ENCODE data around the gene FAM3C. TPM values are rescaled to one million over a fixed set of nuclear protein-coding genes. Genes with fewer than 3 reads are reported as not detected.

Gene FAM3C
- total and polyA plus RNA-seq, 7 donors: 16.0 to 26.1 (median 17.7) TPM

DNA sequence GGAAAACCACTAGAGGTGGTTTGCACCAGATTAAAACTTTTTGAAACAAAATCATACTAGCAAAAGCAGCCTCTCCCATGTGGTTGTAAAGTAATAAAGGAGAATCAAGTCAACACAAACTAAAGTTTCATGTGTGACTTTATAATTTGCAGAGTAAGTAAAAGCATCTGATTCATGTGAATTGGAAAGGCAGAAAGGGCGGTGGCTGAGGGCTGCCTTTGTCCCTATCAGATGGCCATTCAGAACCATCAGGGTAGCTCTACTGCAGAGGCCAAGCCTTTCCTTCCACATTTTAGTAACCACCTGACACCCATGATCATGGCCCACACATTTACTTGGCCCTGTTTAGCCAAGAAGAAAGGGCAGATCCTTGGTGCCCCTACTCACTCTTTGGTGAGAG lies 51.6 kb downstream of the FAM3C start:
- 90 to 95% (median 91%) methylated on average over 1 of the region's 1 CpG for WGBS, 3 donors
- intact Hi-C loops (cut with DNase I): no loop called here

GRCh38 chr7:121344093-121344492 lies 52.0 kb downstream of the FAM3C start:
- no peak for DNase-seq
- Histone ChIP-seq H3K27me3 (ENCODE audit: insufficient read depth in 3 of 3, low read length in 2 of 3) (no peaks in the 10 kb centered on the region), H3K4me3 (no peak overlapping the region), H3K9me3 (no peaks in the 10 kb centered on the region), H3K27ac (no peak overlapping the region), H3K4me1 (peaks cover 3% of the 10 kb centered on the region), H3K36me3 (ENCODE audit: insufficient read depth in 1 of 2, low read depth in 1 of 2) (peaks cover 0 to 5% of the 10 kb centered on the region in 2 donors)
- intact Hi-C loops (cut with DNase I): no loop called here
- TF ChIP-seq, protein P1, sequence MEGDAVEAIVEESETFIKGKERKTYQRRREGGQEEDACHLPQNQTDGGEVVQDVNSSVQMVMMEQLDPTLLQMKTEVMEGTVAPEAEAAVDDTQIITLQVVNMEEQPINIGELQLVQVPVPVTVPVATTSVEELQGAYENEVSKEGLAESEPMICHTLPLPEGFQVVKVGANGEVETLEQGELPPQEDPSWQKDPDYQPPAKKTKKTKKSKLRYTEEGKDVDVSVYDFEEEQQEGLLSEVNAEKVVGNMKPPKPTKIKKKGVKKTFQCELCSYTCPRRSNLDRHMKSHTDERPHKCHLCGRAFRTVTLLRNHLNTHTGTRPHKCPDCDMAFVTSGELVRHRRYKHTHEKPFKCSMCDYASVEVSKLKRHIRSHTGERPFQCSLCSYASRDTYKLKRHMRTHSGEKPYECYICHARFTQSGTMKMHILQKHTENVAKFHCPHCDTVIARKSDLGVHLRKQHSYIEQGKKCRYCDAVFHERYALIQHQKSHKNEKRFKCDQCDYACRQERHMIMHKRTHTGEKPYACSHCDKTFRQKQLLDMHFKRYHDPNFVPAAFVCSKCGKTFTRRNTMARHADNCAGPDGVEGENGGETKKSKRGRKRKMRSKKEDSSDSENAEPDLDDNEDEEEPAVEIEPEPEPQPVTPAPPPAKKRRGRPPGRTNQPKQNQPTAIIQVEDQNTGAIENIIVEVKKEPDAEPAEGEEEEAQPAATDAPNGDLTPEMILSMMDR (IDR thresholded peaks at IDR 0.05): no peak
- 64 to 81% (median 70%) methylated on average over 2 of the region's 2 CpGs for WGBS, 3 donors
- ATAC-seq: peak in 2 of 4 donors; percentile 17 to 52

More for the DNA sequence above, 51.6 kb downstream of the FAM3C start:
- DNase-seq (no peak), ATAC-seq (no peak)
- Histone ChIP-seq H3K4me3 (no peak overlapping the region), H3K27me3 (ENCODE audit: insufficient read depth in 3 of 3, low read length in 2 of 3) (no peaks in the 10 kb centered on the region), H3K4me1 (peaks cover 3% of the 10 kb centered on the region), H3K36me3 (ENCODE audit: insufficient read depth in 1 of 2, low read depth in 1 of 2) (peaks cover 0 to 5% of the 10 kb centered on the region in 2 donors), H3K27ac (no peak overlapping the region), H3K9me3 (no peaks in the 10 kb centered on the region)
- TF ChIP-seq, protein P1 (IDR thresholded peaks at IDR 0.05): no peak

GRCh38 chr7:121343302-121343701 lies 52.8 kb downstream of the FAM3C start:
- Histone ChIP-seq H3K27ac (no peak overlapping the region), H3K4me3 (no peak overlapping the region), H3K4me1 (peaks cover 3% of the 10 kb centered on the region), H3K27me3 (ENCODE audit: insufficient read depth in 3 of 3, low read length in 2 of 3) (no peaks in the 10 kb centered on the region), H3K36me3 (ENCODE audit: insufficient read depth in 1 of 2, low read depth in 1 of 2) (peaks cover 0 to 5% of the 10 kb centered on the region in 2 donors), H3K9me3 (no peaks in the 10 kb centered on the region)
- TF ChIP-seq, protein P1 (IDR thresholded peaks at IDR 0.05): no peak
- 78 to 83% (median 79%) methylated on average over 3 of the region's 3 CpGs for WGBS, 3 donors
- intact Hi-C loops (cut with DNase I): no loop called here
- ATAC-seq (no peak), DNase-seq (no peak)

- no peak overlapping the region for H3K27ac ChIP-seq
- no peaks in the 10 kb centered on the region for H3K27me3 ChIP-seq (ENCODE audit: insufficient read depth in 3 of 3, low read length in 2 of 3)
- no peak overlapping the region for H3K4me3 ChIP-seq
- intact Hi-C loops (cut with DNase I): no loop called here
- WGBS, 3 donors: 66 to 80% (median 71%) methylated on average over 4 of the region's 4 CpGs
- H3K4me1 ChIP-seq: peaks cover 3% of the 10 kb centered on the region
- H3K36me3 ChIP-seq (ENCODE audit: insufficient read depth in 1 of 2, low read depth in 1 of 2): peaks cover 0 to 5% of the 10 kb centered on the region in 2 donors
- no peaks in the 10 kb centered on the region for H3K9me3 ChIP-seq
- TF ChIP-seq, protein P1 (IDR thresholded peaks at IDR 0.05): no peak
- DNase-seq (no peak), ATAC-seq (no peak)
These were observed 53.5 kb downstream of the FAM3C start for GRCh38 chr7:121342631-121343030.

DNA sequence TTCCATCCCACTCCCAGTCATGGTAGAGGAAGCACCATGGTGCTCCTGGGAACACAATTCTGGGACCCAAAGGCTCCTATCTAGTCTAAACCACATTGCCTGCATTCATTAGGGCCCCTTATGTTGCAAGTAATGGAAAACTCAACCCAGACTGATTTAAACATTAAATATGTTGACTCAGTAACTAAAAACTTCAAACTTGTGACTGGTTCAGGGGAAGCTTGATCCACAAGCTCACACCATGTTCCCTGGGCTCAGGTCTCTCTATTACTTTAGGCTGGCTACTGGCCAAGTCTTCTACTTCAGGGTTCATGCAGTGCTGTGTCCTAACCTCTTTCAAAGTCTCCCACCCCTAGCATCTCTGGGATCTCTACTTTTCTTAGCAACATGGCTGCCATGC lies 54.2 kb downstream of the FAM3C start:
- intact Hi-C loops (cut with DNase I): no loop called here
- no peak overlapping the region for H3K27ac ChIP-seq
- no peak for ATAC-seq

More for the DNA sequence above, 54.2 kb downstream of the FAM3C start:
- Histone ChIP-seq H3K4me3 (no peak overlapping the region), H3K27me3 (ENCODE audit: insufficient read depth in 3 of 3, low read length in 2 of 3) (no peaks in the 10 kb centered on the region), H3K36me3 (ENCODE audit: insufficient read depth in 1 of 2, low read depth in 1 of 2) (peaks cover 0 to under 1% of the 10 kb centered on the region in 2 donors), H3K4me1 (peaks cover 3% of the 10 kb centered on the region), H3K9me3 (no peaks in the 10 kb centered on the region)
- no peak for DNase-seq
- TF ChIP-seq, protein P1 (IDR thresholded peaks at IDR 0.05): no peak

Data from psoas muscle (tissue), 8 donors.